Neural cell (in vitro differentiated cells): ENCODE measurements around the gene STK32A.

ENCODE experiments used
- CTCF ChIP-seq: fragments of 450-650 bp; IDR thresholded peaks from 2 replicates; pipeline ENCODE4 v1.5.1; 2014; ENCODE audit warnings: antibody characterized with exemption, mild to moderate bottlenecking, moderate library complexity; ENCODE audit not compliant: poor library complexity, severe bottlenecking
- EP300 ChIP-seq: fragments of 450-650 bp; conservative IDR thresholded peaks from 2 replicates; pipeline ENCODE4 v1.6.1; 2014; ENCODE audit warnings: antibody characterized with exemption, mild to moderate bottlenecking, moderate library complexity; ENCODE audit not compliant: poor library complexity, severe bottlenecking
- EZH2 ChIP-seq: fragments of 200-600, 300-800 bp; shearing (Covaris generic), sonication (generic); IDR thresholded peaks from 2 replicates; pipeline ENCODE4 v1.6.1; 2014; ENCODE audit warnings: antibody characterized with exemption, low read length, borderline replicate concordance, mild to moderate bottlenecking; ENCODE audit not compliant: insufficient read depth, poor library complexity, severe bottlenecking
- MXI1 ChIP-seq: fragments of 450-650 bp; conservative IDR thresholded peaks from 2 replicates; pipeline ENCODE4 v1.6.1; 2014; ENCODE audit warnings: antibody characterized with exemption, mild to moderate bottlenecking; ENCODE audit not compliant: poor library complexity, severe bottlenecking
- POLR2AphosphoS5 ChIP-seq: IDR thresholded peaks from 2 replicates; pipeline ENCODE4 v1.6.1; 2012
- RAD21 ChIP-seq: fragments of 450-650 bp; conservative IDR thresholded peaks from 2 replicates; pipeline ENCODE4 v1.6.1; 2014; ENCODE audit warnings: antibody characterized with exemption, mild to moderate bottlenecking, moderate library complexity
- REST ChIP-seq: IDR thresholded peaks from 2 replicates; pipeline ENCODE4 v1.6.1; 2012; ENCODE audit warnings: borderline replicate concordance
- SMC3 ChIP-seq: fragments of 450-650 bp; conservative IDR thresholded peaks from 2 replicates; pipeline ENCODE4 v1.6.1; 2014; ENCODE audit warnings: antibody characterized with exemption, mild to moderate bottlenecking, moderate library complexity; ENCODE audit not compliant: poor library complexity
- TAF1 ChIP-seq: IDR thresholded peaks from 2 replicates; pipeline ENCODE4 v1.6.1; 2012; ENCODE audit warnings: low read depth

- TF ChIP-seq CTCF (no peak), REST (no peak), EZH2 (no peak), RAD21 (no peak), EP300 (no peak), POLR2AphosphoS5 (no peak), TAF1 (no peak), SMC3 (no peak), MXI1 (no peak)
Observed at GRCh38 chr5:147418613-147419012, 183.8 kb downstream of the STK32A start.
